Midbrain (tissue), 1 donor: ENCODE results near the gene ZMIZ1.

Experiments used
- DNase-seq: peaks from one replicate; lab custom pipeline; 2025; lab: John Stamatoyannopoulos, UW

The ZMIZ1 gene

GRCh38 chr10:79050896-79051555 is 17.7 kb upstream of the ZMIZ1 start:
- no peak for DNase-seq

- DNase-seq: no peak
These were observed 17.0 kb upstream of the ZMIZ1 start for GRCh38 chr10:79051766-79052165.

GRCh38 chr10:79052291-79053080 is 16.3 kb upstream of the ZMIZ1 start:
- no peak for DNase-seq

- DNase-seq: no peak
These were observed 15.7 kb upstream of the ZMIZ1 start for GRCh38 chr10:79053081-79053434.

GRCh38 chr10:79053481-79054202 is 15.1 kb upstream of the ZMIZ1 start:
- no peak for DNase-seq

- no peak for DNase-seq
These were observed 14.3 kb upstream of the ZMIZ1 start for GRCh38 chr10:79054203-79055099.

- no peak for DNase-seq
These were observed 13.5 kb upstream of the ZMIZ1 start for GRCh38 chr10:79055100-79055782.

GRCh38 chr10:79055892-79056291 is 12.9 kb upstream of the ZMIZ1 start:
- no peak for DNase-seq

- DNase-seq: no peak
These were observed 12.4 kb upstream of the ZMIZ1 start for GRCh38 chr10:79056361-79056735.

GRCh38 chr10:79056736-79057391 is 11.9 kb upstream of the ZMIZ1 start:
- no peak for DNase-seq

- no peak for DNase-seq
These were observed 11.1 kb upstream of the ZMIZ1 start for GRCh38 chr10:79057481-79058275.

- DNase-seq: no peak
These were observed 9.6 kb upstream of the ZMIZ1 start for GRCh38 chr10:79058899-79059841.

GRCh38 chr10:79059859-79060379 is 8.8 kb upstream of the ZMIZ1 start:
- DNase-seq: peak; percentile 87

- no peak for DNase-seq
These were observed 8.0 kb upstream of the ZMIZ1 start for GRCh38 chr10:79060641-79061255.

GRCh38 chr10:79061441-79062315 is 7.1 kb upstream of the ZMIZ1 start:
- DNase-seq: peak; percentile 45

GRCh38 chr10:79063071-79063491 is 5.7 kb upstream of the ZMIZ1 start:
- DNase-seq: no peak
